OCI-LY7 (cell line): ENCODE results near the gene TPH1. TPM values are rescaled to one million over a fixed set of nuclear protein-coding genes. Genes with fewer than 3 reads are reported as not detected.
A peak's percentile ranks its signal among the peaks of the same experiment; 100 is the strongest.

ENCODE experiments used
- BruUV-seq: library from RNA; stranded (reverse); fragments of 400-500 nt; replicated peaks from 2 replicates; lab custom pipeline; 2021; lab: Mats Ljungman, UMichigan
- CTCF ChIA-PET: fragments of 300-600 bp; sonication (Branson Sonifier 250); formaldehyde crosslinking; loops from one replicate; lab custom pipeline; 2022; ENCODE audit warnings: antibody characterized with exemption; ENCODE audit not compliant: unreplicated experiment; lab: Charles Lee
- POLR2A ChIA-PET: fragments of 300-600 bp; sonication (Branson Sonifier 250); formaldehyde crosslinking; loops from one replicate; lab custom pipeline; 2022; ENCODE audit warnings: antibody characterized with exemption; lab: Charles Lee
- DNase-seq: peaks from one replicate; pipeline ENCODE4 v3.0.0-alpha.2; 2015; ENCODE audit warnings: low spot score
- H2AFZ ChIP-seq: fragments of 200-600 bp; sonication (generic), shearing (Covaris generic); 2 replicates; pipeline ENCODE4 v1.6.1; 2014; ENCODE audit warnings: mild to moderate bottlenecking, antibody characterized with exemption, low read length, moderate library complexity
- H3K27ac ChIP-seq: fragments of 200-600 bp; sonication (generic); 2 replicates; pipeline ENCODE4 v1.5.1; 2014; ENCODE audit warnings: mixed run types, low read depth, mild to moderate bottlenecking, moderate library complexity, low read length, inconsistent platforms; ENCODE audit not compliant: poor library complexity, severe bottlenecking
- H3K36me3 ChIP-seq: fragments of 200-600 bp; sonication (generic); 2 replicates; pipeline ENCODE4 v1.6.1; 2014; ENCODE audit warnings: mild to moderate bottlenecking, antibody characterized with exemption, low read length, moderate library complexity, mixed read lengths; ENCODE audit not compliant: insufficient read depth
- H3K4me1 ChIP-seq: fragments of 200-600 bp; sonication (generic); 2 replicates; pipeline ENCODE4 v1.5.1; 2014; ENCODE audit warnings: mild to moderate bottlenecking, low read length; ENCODE audit not compliant: insufficient read depth, poor library complexity, severe bottlenecking
- H3K4me2 ChIP-seq: fragments of 200-600 bp; sonication (generic); 2 replicates; pipeline ENCODE4 v1.6.1; 2014; ENCODE audit warnings: mild to moderate bottlenecking, low read length
- H3K4me3 ChIP-seq: fragments of 200-600 bp; sonication (generic); 2 replicates; pipeline ENCODE4 v1.5.1; 2014; ENCODE audit warnings: mild to moderate bottlenecking, low read depth, low read length; ENCODE audit not compliant: poor library complexity, severe bottlenecking
- H3K79me2 ChIP-seq: fragments of 200-600 bp; sonication (generic); 2 replicates; pipeline ENCODE4 v1.6.1; 2016; ENCODE audit warnings: low read depth, mild to moderate bottlenecking, low read length, moderate library complexity, mixed read lengths; ENCODE audit not compliant: insufficient read depth
- H3K9me2 ChIP-seq: fragments of 200-600 bp; sonication (generic); 2 replicates; pipeline ENCODE4 v1.6.1; 2016; ENCODE audit warnings: mild to moderate bottlenecking, low read length, mixed read lengths; ENCODE audit not compliant: insufficient read depth
- H3K9me3 ChIP-seq: fragments of 200-600 bp; sonication (generic); 2 replicates; pipeline ENCODE4 v1.6.1; 2014; ENCODE audit warnings: mild to moderate bottlenecking, mixed run types, low read length, mixed read lengths
- H4K20me1 ChIP-seq: fragments of 200-600 bp; sonication (generic); 2 replicates; pipeline ENCODE4 v1.6.1; 2014; ENCODE audit warnings: mild to moderate bottlenecking, antibody characterized with exemption, low read length, moderate library complexity, mixed read lengths; ENCODE audit not compliant: insufficient read depth
- CTCF ChIP-seq: fragments of 200-600 bp; sonication (generic); conservative IDR thresholded peaks from 2 replicates; pipeline ENCODE4 v1.5.1; 2014; ENCODE audit warnings: mild to moderate bottlenecking, antibody characterized with exemption, low read length, moderate library complexity, mixed read lengths
- EZH2phosphoT487 ChIP-seq: fragments of 200-600 bp; sonication (generic); IDR thresholded peaks from 2 replicates; pipeline ENCODE4 v1.6.1; 2018; ENCODE audit warnings: low read depth, borderline replicate concordance, mild to moderate bottlenecking, mixed run types, antibody characterized with exemption, low read length, moderate library complexity, mixed read lengths
- intact Hi-C: fragments of 100-400 bp; cut with micrococcal nuclease; formaldehyde crosslinking; loops from one replicate; pipeline ENCODE4 v1.10.0; 2022; ENCODE audit not compliant: unreplicated experiment
- total RNA-seq, 2 experiments: library from RNA; depleted of rRNA in 1 of 2; stranded (reverse); fragments of >200 nt in 1 of 2; shearing (Covaris generic) in 1 of 2; gene quantifications; 2 replicates each; pipeline ENCODE4 v1.2.3, GENCODE V29; 2014 to 2022

Gene TPH1
- total RNA-seq, 2 experiments from 2014 or later = 0.19 to 0.23 TPM

GRCh38 chr11:18012122-18012905 is 33.8 kb downstream of the TPH1 start:
- CTCF ChIA-PET = interaction anchor here (1.0 kb wide), 1 partner anchor 16 kb away, joined by 4 read pairs; no protein-coding TSS in a partner anchor
- H3K4me2 ChIP-seq = peak overlapping the region; percentile 72
- H3K9me3 ChIP-seq = no peaks in the 10 kb centered on the region
- TF ChIP-seq CTCF (no peak), EZH2phosphoT487 (no peak)
- POLR2A ChIA-PET = interaction anchor here (0.6 to 1.8 kb wide), 6 partner anchors 11 to 309 kb away, joined by 3 to 11 read pairs (median 4); no protein-coding TSS in a partner anchor
- H3K79me2 ChIP-seq = peaks cover 10% of the 10 kb centered on the region; the same call in 1 of the 2 replicates
- no TSS peak for BruUV-seq
- H3K4me3 ChIP-seq = peak overlapping the region; percentile 76
- H3K36me3 ChIP-seq = no peaks in the 10 kb centered on the region
- H2AFZ ChIP-seq = peak overlapping the region; percentile 94; the same call in 1 of the 2 replicates
- no peaks in the 10 kb centered on the region for H4K20me1 ChIP-seq
- H3K27ac ChIP-seq = peak overlapping the region; percentile 16
- intact Hi-C loops = loop anchor here (2.0 to 10.0 kb wide), 3 partner anchors 95 to 512 kb away; partner anchors contain the start of genes SAAL1 and TSG101
- no peaks in the 10 kb centered on the region for H3K9me2 ChIP-seq
- DNase-seq = peak; percentile 42
- H3K4me1 ChIP-seq = peaks cover 25% of the 10 kb centered on the region

- intact Hi-C loops = loop anchor here (2.0 to 10.0 kb wide), 3 partner anchors 96 to 513 kb away; partner anchors contain the start of genes SAAL1 and TSG101
- Histone ChIP-seq H3K4me1 (peaks cover 25% of the 10 kb centered on the region), H2AFZ (no peak overlapping the region), H3K9me2 (no peaks in the 10 kb centered on the region), H4K20me1 (no peaks in the 10 kb centered on the region), H3K36me3 (peaks cover under 1% of the 10 kb centered on the region; the same call in 1 of the 2 replicates), H3K9me3 (no peaks in the 10 kb centered on the region), H3K79me2 (peaks cover 10% of the 10 kb centered on the region; the same call in 1 of the 2 replicates), H3K27ac (no peak overlapping the region), H3K4me2 (peak overlapping the region; percentile 72), H3K4me3 (peak overlapping the region; percentile 76)
- ChIA-PET POLR2A (no interaction called here), CTCF (no interaction called here)
- DNase-seq = no peak
- no peak for TF ChIP-seq EZH2phosphoT487
- TF ChIP-seq CTCF = no peak
- BruUV-seq = no TSS peak
Measured at GRCh38 chr11:18011633-18012032, 34.4 kb downstream of the TPH1 start.
